Activated T-helper 1 cell treated with anti-CD3 and anti-CD28 coated beads, Interleukin-12 subunit alpha, Interleukin-12 subunit beta, Interleukin-2, Interleukin-4 antibody, amounts not matched to agents 30 ng/mL and 10 ng/mL and 1 ng/mL, durations not matched to agents 14 hours and 24 hours and 36 hours (primary cell): ENCODE results near the gene ASMTL. TPM values are rescaled to one million over a fixed set of nuclear protein-coding genes. Genes with fewer than 3 reads are reported as not detected.

ENCODE experiments used
- DNase-seq: peaks from one replicate; pipeline ENCODE4 v3.0.0; 2021; ENCODE audit warnings: low spot score
- H3K27ac Mint-ChIP-seq: one replicate; pipeline ENCODE4 v1.8.0; 2021; ENCODE audit warnings: mild to moderate bottlenecking, mixed read lengths
- H3K27me3 Mint-ChIP-seq: one replicate; pipeline ENCODE4 v1.8.0; 2022; ENCODE audit warnings: mild to moderate bottlenecking, moderate library complexity, mixed read lengths; ENCODE audit not compliant: insufficient read depth
- H3K36me3 Mint-ChIP-seq: one replicate; pipeline ENCODE4 v1.8.0; 2021; ENCODE audit warnings: low read depth, mixed read lengths
- H3K4me1 Mint-ChIP-seq: one replicate; pipeline ENCODE4 v1.8.0; 2021; ENCODE audit warnings: low read depth, mixed read lengths
- H3K4me3 Mint-ChIP-seq: one replicate; pipeline ENCODE4 v1.8.0; 2021; ENCODE audit warnings: mild to moderate bottlenecking, moderate library complexity, mixed read lengths
- H3K9me3 Mint-ChIP-seq: one replicate; pipeline ENCODE4 v1.8.0; 2021; ENCODE audit warnings: mixed read lengths
- intact Hi-C: fragments of 100-400 bp; cut with micrococcal nuclease; formaldehyde crosslinking; loops from one replicate; pipeline ENCODE4 v1.15.1; 2024
- total RNA-seq: library from RNA; stranded (reverse); gene quantifications from 2 replicates; pipeline ENCODE4 v1.2.3, GENCODE V29; 2022

Gene ASMTL
- total RNA-seq, 1 donor from 2014 or later: 48.0 TPM

- no peak overlapping the region for H3K27ac Mint-ChIP-seq
- DNase-seq: no peak
- no peaks in the 10 kb centered on the region for H3K4me1 Mint-ChIP-seq
- no peaks in the 10 kb centered on the region for H3K27me3 Mint-ChIP-seq
- H3K4me3 Mint-ChIP-seq: no peak overlapping the region
- peaks cover 15% of the 10 kb centered on the region for H3K9me3 Mint-ChIP-seq
- H3K36me3 Mint-ChIP-seq: peaks cover 42% of the 10 kb centered on the region
- intact Hi-C loops: no loop called here
These were observed 92.5 kb downstream of the ASMTL start for GRCh38 chrX:1360171-1360570.

- H3K9me3 Mint-ChIP-seq: peaks cover 15% of the 10 kb centered on the region
- H3K36me3 Mint-ChIP-seq: peaks cover 40% of the 10 kb centered on the region
- intact Hi-C loops: no loop called here
- no peaks in the 10 kb centered on the region for H3K27me3 Mint-ChIP-seq
- no peak for DNase-seq
- no peaks in the 10 kb centered on the region for H3K4me1 Mint-ChIP-seq
- no peak overlapping the region for H3K27ac Mint-ChIP-seq
- H3K4me3 Mint-ChIP-seq: no peak overlapping the region
These were observed 93.2 kb downstream of the ASMTL start for GRCh38 chrX:1359477-1359873.

GRCh38 chrX:1358793-1359476 is 93.8 kb downstream of the ASMTL start:
- intact Hi-C loops: no loop called here
- no peak for DNase-seq
- Mint-ChIP-seq H3K27ac (no peak overlapping the region), H3K27me3 (no peaks in the 10 kb centered on the region), H3K9me3 (peaks cover 15% of the 10 kb centered on the region), H3K4me3 (no peak overlapping the region), H3K4me1 (no peaks in the 10 kb centered on the region), H3K36me3 (peaks cover 44% of the 10 kb centered on the region)

GRCh38 chrX:1357993-1358392 is 94.7 kb downstream of the ASMTL start:
- Mint-ChIP-seq H3K9me3 (peaks cover 15% of the 10 kb centered on the region), H3K36me3 (peaks cover 43% of the 10 kb centered on the region), H3K4me3 (no peak overlapping the region)

GRCh38 chrX:1355131-1356046 is 97.3 kb downstream of the ASMTL start:
- H3K4me1 Mint-ChIP-seq: no peaks in the 10 kb centered on the region
- H3K27ac Mint-ChIP-seq: peak overlapping the region; percentile 36
- H3K36me3 Mint-ChIP-seq: peaks cover 31% of the 10 kb centered on the region
- no peak overlapping the region for H3K4me3 Mint-ChIP-seq
- DNase-seq: no peak
- H3K9me3 Mint-ChIP-seq: peaks cover 14% of the 10 kb centered on the region
- intact Hi-C loops: no loop called here
- H3K27me3 Mint-ChIP-seq: no peaks in the 10 kb centered on the region

More at GRCh38 chrX:1357993-1358392, 94.7 kb downstream of the ASMTL start:
- Mint-ChIP-seq H3K27me3 (no peaks in the 10 kb centered on the region), H3K4me1 (no peaks in the 10 kb centered on the region), H3K27ac (no peak overlapping the region)
- intact Hi-C loops: no loop called here
- no peak for DNase-seq

GRCh38 chrX:1354036-1355019 is 98.4 kb downstream of the ASMTL start:
- intact Hi-C loops: no loop called here
- Mint-ChIP-seq H3K4me1 (no peaks in the 10 kb centered on the region), H3K27ac (peak overlapping the region; percentile 78)

More at GRCh38 chrX:1354036-1355019, 98.4 kb downstream of the ASMTL start:
- H3K9me3 Mint-ChIP-seq: peaks cover 5% of the 10 kb centered on the region
- H3K4me3 Mint-ChIP-seq: no peak overlapping the region
- peaks cover 21% of the 10 kb centered on the region for H3K36me3 Mint-ChIP-seq
- no peaks in the 10 kb centered on the region for H3K27me3 Mint-ChIP-seq
- DNase-seq: no peak

Other genes with a start within 250 kb of the ASMTL start
- 0.88 and 1.3 TPM in 2 replicates for gene CRLF2, start 240.3 kb downstream of the ASMTL start, total RNA-seq
- 0.24 and 0.52 TPM in 2 replicates for gene CSF2RA, start 184.1 kb downstream of the ASMTL start, total RNA-seq
- 4.2 and 5.3 TPM in 2 replicates for gene IL3RA, start 116.1 kb downstream of the ASMTL start, total RNA-seq
- 281 and 289 TPM in 2 replicates for gene SLC25A6, start 60.8 kb downstream of the ASMTL start, total RNA-seq
- gene P2RY8, start 84.3 kb upstream of the ASMTL start, total RNA-seq: 20.4 and 21.8 TPM in 2 replicates
- 63.9 and 66.1 TPM in 2 replicates for gene AKAP17A, start 138.7 kb upstream of the ASMTL start, total RNA-seq
- not detected in 2 replicates for gene ASMT, start 162.2 kb upstream of the ASMTL start, total RNA-seq